ENCODE measurements around the gene ZMYM5.
"Not testable (repeated sequence)": the region's sequence is repeated elsewhere in the genome, so short reads cannot be mapped to it uniquely, and the experiment has no call there.

Gene ZMYM5

GRCh38 chr13:19817106-19817505 lies 46.3 kb downstream of the ZMYM5 start:
- no peak for TF ChIP-seq CTCF (IDR thresholded peaks at IDR 0.05; ENCODE audit: low read depth, low read length)
- TF ChIP-seq MAX (IDR thresholded peaks at IDR 0.05; ENCODE audit: low read depth, low read length) = no peak
- TF ChIP-seq POLR2A (IDR thresholded peaks at IDR 0.05; ENCODE audit: extremely low read depth, insufficient read length) = no peak
- TF ChIP-seq MYC (IDR thresholded peaks at IDR 0.05; ENCODE audit: low read depth, low read length) = no peak
- DNase-seq (ENCODE audit: low read depth) = no peak
- H3K4me3 ChIP-seq (ENCODE audit: low read depth, low read length) = no peak overlapping the region

GRCh38 chr13:19815842-19816241 lies 47.6 kb downstream of the ZMYM5 start:
- not testable (repeated sequence) for H3K4me3 ChIP-seq (ENCODE audit: low read depth, low read length); DNase-seq (ENCODE audit: low read depth)

GRCh38 chr13:19810996-19811881 lies 52.2 kb downstream of the ZMYM5 start:
- TF ChIP-seq CTCF (IDR thresholded peaks at IDR 0.05; ENCODE audit: low read depth, low read length) (no peak), MYC (IDR thresholded peaks at IDR 0.05; ENCODE audit: low read depth, low read length) (no peak), POLR2A (IDR thresholded peaks at IDR 0.05; ENCODE audit: extremely low read depth, insufficient read length) (no peak), MAX (IDR thresholded peaks at IDR 0.05; ENCODE audit: low read depth, low read length) (no peak)
- H3K4me3 ChIP-seq (ENCODE audit: low read depth, low read length) = no peak overlapping the region
- no peak for DNase-seq (ENCODE audit: low read depth)

GRCh38 chr13:19810151-19810550 lies 53.3 kb downstream of the ZMYM5 start:
- no peak for DNase-seq (ENCODE audit: low read depth)
- H3K4me3 ChIP-seq (ENCODE audit: low read depth, low read length) = no peak overlapping the region
- TF ChIP-seq MYC (IDR thresholded peaks at IDR 0.05; ENCODE audit: low read depth, low read length) (no peak), CTCF (IDR thresholded peaks at IDR 0.05; ENCODE audit: low read depth, low read length) (no peak), POLR2A (IDR thresholded peaks at IDR 0.05; ENCODE audit: extremely low read depth, insufficient read length) (no peak), MAX (IDR thresholded peaks at IDR 0.05; ENCODE audit: low read depth, low read length) (no peak)

GRCh38 chr13:19805765-19806164 lies 57.7 kb downstream of the ZMYM5 start:
- DNase-seq (ENCODE audit: low read depth) = no peak
- no peak for TF ChIP-seq MYC (IDR thresholded peaks at IDR 0.05; ENCODE audit: low read depth, low read length)
- TF ChIP-seq POLR2A (IDR thresholded peaks at IDR 0.05; ENCODE audit: extremely low read depth, insufficient read length) = no peak
- no peak for TF ChIP-seq MAX (IDR thresholded peaks at IDR 0.05; ENCODE audit: low read depth, low read length)
- TF ChIP-seq CTCF (IDR thresholded peaks at IDR 0.05; ENCODE audit: low read depth, low read length) = no peak
- H3K4me3 ChIP-seq (ENCODE audit: low read depth, low read length) = no peak overlapping the region

GRCh38 chr13:19795956-19796355 lies 67.5 kb downstream of the ZMYM5 start:
- no peak for DNase-seq (ENCODE audit: low read depth)
- H3K4me3 ChIP-seq (ENCODE audit: low read depth, low read length) = no peak overlapping the region
- TF ChIP-seq MAX (IDR thresholded peaks at IDR 0.05; ENCODE audit: low read depth, low read length) = no peak
- TF ChIP-seq POLR2A (IDR thresholded peaks at IDR 0.05; ENCODE audit: extremely low read depth, insufficient read length) = no peak
- TF ChIP-seq MYC (IDR thresholded peaks at IDR 0.05; ENCODE audit: low read depth, low read length) = no peak

Measured in NB4 (cell line).